BE2C (cell line): ENCODE results near the gene FLNA.

Experiments
- DNase-seq: peaks from one replicate; pipeline ENCODE4 v3.0.0-alpha.2; 2020
- H3K27me3 ChIP-seq: fragments of 250-450 bp; sonication (Bioruptor Pico); 2 replicates; pipeline ENCODE4 v1.5.1; 2020; ENCODE audit warnings: mild to moderate bottlenecking
- H3K36me3 ChIP-seq: fragments of 250-450 bp; sonication (Bioruptor Pico); 2 replicates; pipeline ENCODE4 v1.5.1; 2020; ENCODE audit warnings: mild to moderate bottlenecking
- H3K4me1 ChIP-seq: fragments of 250-450 bp; sonication (Bioruptor Pico); 2 replicates; pipeline ENCODE4 v1.5.1; 2020
- H3K4me3 ChIP-seq: 2 replicates; pipeline ENCODE4 v1.5.1; 2011; ENCODE audit warnings: low read depth, low read length
- H3K9me3 ChIP-seq: fragments of 250-450 bp; sonication (Bioruptor Pico); 2 replicates; pipeline ENCODE4 v1.5.1; 2020
- CTCF ChIP-seq: IDR thresholded peaks from 2 replicates; pipeline ENCODE4 v1.5.1; 2012; ENCODE audit warnings: mild to moderate bottlenecking, low read depth, low read length

FLNA gene

GRCh38 chrX:154354516-154354915 is 19.9 kb downstream of the FLNA start:
- no peak for TF ChIP-seq CTCF
- Histone ChIP-seq H3K27me3 (no peaks in the 10 kb centered on the region), H3K36me3 (peaks cover 96% of the 10 kb centered on the region), H3K4me3 (no peak overlapping the region), H3K9me3 (no peaks in the 10 kb centered on the region), H3K4me1 (no peaks in the 10 kb centered on the region)
- DNase-seq, result peak; percentile 41

GRCh38 chrX:154354013-154354412 is 20.4 kb downstream of the FLNA start:
- H3K4me1 ChIP-seq, result no peaks in the 10 kb centered on the region
- no peak for DNase-seq
- H3K27me3 ChIP-seq, result no peaks in the 10 kb centered on the region
- no peaks in the 10 kb centered on the region for H3K9me3 ChIP-seq
- no peak for TF ChIP-seq CTCF
- peaks cover 96% of the 10 kb centered on the region for H3K36me3 ChIP-seq
- H3K4me3 ChIP-seq, result no peak overlapping the region

GRCh38 chrX:154353172-154353843 is 21.1 kb downstream of the FLNA start:
- TF ChIP-seq CTCF, result no peak
- Histone ChIP-seq H3K9me3 (no peaks in the 10 kb centered on the region), H3K27me3 (no peaks in the 10 kb centered on the region), H3K4me3 (no peak overlapping the region), H3K4me1 (no peaks in the 10 kb centered on the region), H3K36me3 (peaks cover 96% of the 10 kb centered on the region)
- peak; percentile 1 for DNase-seq

- Histone ChIP-seq H3K36me3 (peaks cover 90% of the 10 kb centered on the region), H3K4me3 (no peak overlapping the region)
Measured at GRCh38 chrX:154352466-154352865, 22.0 kb downstream of the FLNA start.

GRCh38 chrX:154352012-154352401 is 22.4 kb downstream of the FLNA start:
- no peak for TF ChIP-seq CTCF
- DNase-seq, result peak; percentile 1
- Histone ChIP-seq H3K4me1 (no peaks in the 10 kb centered on the region), H3K4me3 (no peak overlapping the region), H3K9me3 (no peaks in the 10 kb centered on the region), H3K27me3 (no peaks in the 10 kb centered on the region), H3K36me3 (peaks cover 85% of the 10 kb centered on the region)

More at GRCh38 chrX:154352466-154352865, 22.0 kb downstream of the FLNA start:
- H3K9me3 ChIP-seq, result no peaks in the 10 kb centered on the region
- no peaks in the 10 kb centered on the region for H3K4me1 ChIP-seq
- H3K27me3 ChIP-seq, result no peaks in the 10 kb centered on the region
- no peak for DNase-seq
- TF ChIP-seq CTCF, result no peak

- H3K9me3 ChIP-seq, result no peaks in the 10 kb centered on the region
- no peak for TF ChIP-seq CTCF
- no peak overlapping the region for H3K4me3 ChIP-seq
- peak; percentile 5 for DNase-seq
- H3K36me3 ChIP-seq, result peaks cover 79% of the 10 kb centered on the region
- H3K4me1 ChIP-seq, result no peaks in the 10 kb centered on the region
- no peaks in the 10 kb centered on the region for H3K27me3 ChIP-seq
Measured at GRCh38 chrX:154351183-154352011, 23.0 kb downstream of the FLNA start.
